ENCODE data around the gene PCDH15. TPM values are rescaled to one million over a fixed set of nuclear protein-coding genes. Genes with fewer than 3 reads are reported as not detected.
A peak's percentile ranks its signal among the peaks of the same experiment; 100 is the strongest.

PCDH15 gene
- total and polyA plus RNA-seq, 3 donors from 2014 or later = 1.7 to 3.2 (median 2.8) TPM

- Histone ChIP-seq H3K36me3 (ENCODE audit: low read depth, missing control alignments) (no peaks in the 10 kb centered on the region), H3K27me3 (no peaks in the 10 kb centered on the region), H3K27ac (no peak overlapping the region), H3K4me3 (no peak overlapping the region), H3K9me3 (no peaks in the 10 kb centered on the region), H3K4me1 (no peaks in the 10 kb centered on the region)
- intact Hi-C loops (cut with DNase I; ENCODE audit: low total_unique reads) = no loop called here
- 72 to 82% methylated on average over 15 of the region's 15 CpGs for WGBS, 2 donors
- DNase-seq = no peak
- TF ChIP-seq CTCF (IDR thresholded peaks at IDR 0.05) (no peak), POLR2A (IDR thresholded peaks at IDR 0.05) (no peak)
Observed at GRCh38 chr10:53827261-53827660, 973.8 kb downstream of the PCDH15 start.

DNA sequence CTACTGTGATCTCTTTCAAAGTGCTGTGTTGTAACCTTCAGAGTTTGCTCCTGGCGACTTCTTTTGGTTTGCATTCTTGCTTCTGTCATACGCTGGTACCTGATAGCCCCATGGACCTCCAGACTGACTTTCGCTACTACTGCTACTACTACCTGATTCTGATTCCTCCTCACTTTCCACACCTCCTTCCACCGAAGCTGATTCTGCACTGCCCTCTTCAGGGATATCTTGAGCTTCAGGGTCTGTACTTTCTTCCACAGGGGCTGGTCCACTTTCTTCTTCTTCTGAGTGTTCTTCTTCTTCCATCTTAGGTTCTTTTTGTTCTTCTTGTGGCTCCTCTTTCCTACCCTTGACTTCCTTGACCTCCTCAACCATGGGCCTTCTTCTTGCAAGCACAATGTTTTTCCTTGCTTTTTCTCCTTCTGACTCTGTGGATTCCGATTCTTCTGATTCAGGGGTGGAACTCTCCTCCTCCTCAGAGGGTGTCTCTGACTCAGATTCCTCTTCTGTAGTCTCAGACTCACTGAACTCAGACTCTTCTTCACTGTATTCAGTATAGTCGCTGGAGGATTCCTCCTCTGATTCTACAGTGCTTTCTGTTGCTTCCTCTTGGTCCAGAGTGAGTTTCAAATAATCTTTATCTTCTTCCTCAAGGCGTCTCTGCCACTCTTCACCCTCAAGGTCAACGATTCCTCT lies 992.2 kb downstream of the PCDH15 start:
- H3K9me3 ChIP-seq = no peaks in the 10 kb centered on the region
- DNase-seq = no peak

GRCh38 chr10:53786236-53786900 lies 1014.7 kb downstream of the PCDH15 start:
- no peaks in the 10 kb centered on the region for H3K9me3 ChIP-seq
- peak; percentile 50 for DNase-seq
- 63 to 67% methylated on average over 8 of the region's 8 CpGs for WGBS, 2 donors
- H3K27me3 ChIP-seq = no peaks in the 10 kb centered on the region
- no peak overlapping the region for H3K27ac ChIP-seq
- no peak for TF ChIP-seq POLR2A (IDR thresholded peaks at IDR 0.05)
- peak in 1 of 3 experiments; percentile 33 for TF ChIP-seq CTCF (IDR thresholded peaks at IDR 0.05)
- intact Hi-C loops (cut with DNase I; ENCODE audit: low total_unique reads) = no loop called here
- no peaks in the 10 kb centered on the region for H3K4me1 ChIP-seq
- H3K4me3 ChIP-seq = no peak overlapping the region
- no peaks in the 10 kb centered on the region for H3K36me3 ChIP-seq (ENCODE audit: low read depth, missing control alignments)

More for the DNA sequence above, 992.2 kb downstream of the PCDH15 start:
- H3K36me3 ChIP-seq (ENCODE audit: low read depth, missing control alignments) = no peaks in the 10 kb centered on the region
- 77 to 81% methylated on average over 8 of the region's 8 CpGs for WGBS, 2 donors
- H3K27ac ChIP-seq = no peak overlapping the region
- TF ChIP-seq POLR2A (IDR thresholded peaks at IDR 0.05) (no peak), CTCF (IDR thresholded peaks at IDR 0.05) (no peak)
- no peaks in the 10 kb centered on the region for H3K27me3 ChIP-seq
- intact Hi-C loops (cut with DNase I; ENCODE audit: low total_unique reads) = no loop called here
- H3K4me3 ChIP-seq = no peak overlapping the region
- H3K4me1 ChIP-seq = no peaks in the 10 kb centered on the region

GRCh38 chr10:53771701-53772100 lies 1029.3 kb downstream of the PCDH15 start:
- no peaks in the 10 kb centered on the region for H3K36me3 ChIP-seq (ENCODE audit: low read depth, missing control alignments)
- no peaks in the 10 kb centered on the region for H3K4me1 ChIP-seq
- TF ChIP-seq CTCF (IDR thresholded peaks at IDR 0.05) (no peak), POLR2A (IDR thresholded peaks at IDR 0.05) (no peak)
- H3K27ac ChIP-seq = no peak overlapping the region
- WGBS, 2 donors = 41 to 52% methylated on average over 10 of the region's 10 CpGs
- no peaks in the 10 kb centered on the region for H3K27me3 ChIP-seq
- no peaks in the 10 kb centered on the region for H3K9me3 ChIP-seq
- no peak for DNase-seq
- intact Hi-C loops (cut with DNase I; ENCODE audit: low total_unique reads) = loop anchor here (10.0 kb wide), 1 partner anchor 423 kb away; no protein-coding TSS in a partner anchor
- H3K4me3 ChIP-seq = no peak overlapping the region

All from testis (tissue), 3 donors.